MCF 10A (cell line): ENCODE measurements around the gene CATSPERB. TPM values are rescaled to one million over a fixed set of nuclear protein-coding genes. Genes with fewer than 3 reads are reported as not detected.
"Not testable (repeated sequence)": the region's sequence is repeated elsewhere in the genome, so short reads cannot be mapped to it uniquely, and the experiment has no call there.

ENCODE experiments used
- BruUV-seq: library from RNA; stranded (reverse); fragments of 400-500 nt; replicated peaks from 2 replicates; lab custom pipeline; 2021; lab: Mats Ljungman, UMichigan
- CTCF ChIA-PET: fragments of 300-600 bp; sonication (Branson Sonifier 250); formaldehyde crosslinking; extraction: SDS; loops from one replicate; lab custom pipeline; 2021; ENCODE audit warnings: antibody characterized with exemption, inconsistent platforms; lab: Yijun Ruan, JAX
- POLR2A ChIA-PET: fragments of 300-600, 350-650 bp; sonication (Branson Sonifier 250); formaldehyde crosslinking; extraction: SDS; loops from one replicate; lab custom pipeline; 2020; ENCODE audit warnings: antibody characterized with exemption, inconsistent platforms; lab: Yijun Ruan, JAX
- DNase-seq: peaks from one replicate; pipeline ENCODE4 v3.0.0-alpha.2; 2018; ENCODE audit not compliant: unreplicated experiment
- H3K27ac Mint-ChIP-seq: one replicate; pipeline ENCODE4 v1.8.0; 2022; ENCODE audit warnings: mild to moderate bottlenecking, low read depth, mixed read lengths; ENCODE audit not compliant: unreplicated experiment
- H3K27me3 Mint-ChIP-seq: one replicate; pipeline ENCODE4 v1.8.0; 2022; ENCODE audit warnings: mixed read lengths; ENCODE audit not compliant: insufficient read depth, unreplicated experiment
- H3K36me3 Mint-ChIP-seq: one replicate; pipeline ENCODE4 v1.8.0; 2022; ENCODE audit warnings: mild to moderate bottlenecking, moderate library complexity, mixed read lengths; ENCODE audit not compliant: insufficient read depth, unreplicated experiment
- H3K4me1 Mint-ChIP-seq: one replicate; pipeline ENCODE4 v1.8.0; 2022; ENCODE audit warnings: mixed read lengths; ENCODE audit not compliant: insufficient read depth, unreplicated experiment
- H3K4me3 Mint-ChIP-seq: one replicate; pipeline ENCODE4 v1.8.0; 2022; ENCODE audit warnings: mild to moderate bottlenecking, moderate library complexity, mixed read lengths; ENCODE audit not compliant: unreplicated experiment
- H3K9me3 Mint-ChIP-seq: one replicate; pipeline ENCODE4 v1.8.0; 2022; ENCODE audit warnings: mixed read lengths; ENCODE audit not compliant: unreplicated experiment
- CTCF ChIP-seq: fragments of 200-600 bp; IDR thresholded peaks from one replicate; pipeline ENCODE4 v1.8.0; 2022; ENCODE audit warnings: antibody characterized with exemption, mild to moderate bottlenecking; ENCODE audit not compliant: unreplicated experiment
- intact Hi-C: fragments of 100-400 bp; cut with micrococcal nuclease; formaldehyde crosslinking; loops from 2 replicates; pipeline ENCODE4 v1.14.1; 2022
- total RNA-seq: library from RNA; stranded (reverse); gene quantifications from 2 replicates; pipeline ENCODE4 v1.2.3, GENCODE V29; 2022

Gene CATSPERB
- total RNA-seq, 1 experiment from 2014 or later = 1.1 TPM

GRCh38 chr14:91681893-91682563, 49.9 kb downstream of the CATSPERB start:
- ChIA-PET POLR2A (no interaction called here), CTCF (no interaction called here)
- no peaks in the 10 kb centered on the region for H3K36me3 Mint-ChIP-seq

GRCh38 chr14:91681118-91681517, 50.8 kb downstream of the CATSPERB start:
- H3K4me1 Mint-ChIP-seq = no peaks in the 10 kb centered on the region
- no peak for TF ChIP-seq CTCF
- no TSS peak for BruUV-seq
- DNase-seq = no peak
- POLR2A ChIA-PET = no interaction called here
- H3K27ac Mint-ChIP-seq = no peak overlapping the region
- H3K9me3 Mint-ChIP-seq = no peaks in the 10 kb centered on the region
- H3K27me3 Mint-ChIP-seq = no peaks in the 10 kb centered on the region
- CTCF ChIA-PET = interaction anchor here (1.1 kb wide), 1 partner anchor 18 kb away, joined by 3 read pairs; no protein-coding TSS in a partner anchor
- intact Hi-C loops = no loop called here
- H3K4me3 Mint-ChIP-seq = no peak overlapping the region
- no peaks in the 10 kb centered on the region for H3K36me3 Mint-ChIP-seq

More at GRCh38 chr14:91681893-91682563, 49.9 kb downstream of the CATSPERB start:
- H3K4me1 Mint-ChIP-seq = no peaks in the 10 kb centered on the region
- intact Hi-C loops = no loop called here
- H3K27me3 Mint-ChIP-seq = no peaks in the 10 kb centered on the region
- H3K9me3 Mint-ChIP-seq = no peaks in the 10 kb centered on the region
- TF ChIP-seq CTCF = no peak
- no peak overlapping the region for H3K27ac Mint-ChIP-seq
- no peak for DNase-seq
- no TSS peak for BruUV-seq
- no peak overlapping the region for H3K4me3 Mint-ChIP-seq

GRCh38 chr14:91679273-91679672, 52.6 kb downstream of the CATSPERB start:
- Mint-ChIP-seq H3K27me3 (no peaks in the 10 kb centered on the region), H3K36me3 (no peaks in the 10 kb centered on the region), H3K9me3 (no peaks in the 10 kb centered on the region), H3K27ac (no peak overlapping the region), H3K4me3 (no peak overlapping the region), H3K4me1 (no peaks in the 10 kb centered on the region)
- ChIA-PET CTCF (interaction anchor here (0.8 kb wide), 1 partner anchor 79 kb away, joined by 3 read pairs; no protein-coding TSS in a partner anchor), POLR2A (no interaction called here)
- intact Hi-C loops = no loop called here
- DNase-seq = no peak
- no TSS peak for BruUV-seq
- no peak for TF ChIP-seq CTCF

- H3K9me3 Mint-ChIP-seq, H3K27ac Mint-ChIP-seq, H3K4me3 Mint-ChIP-seq, DNase-seq, H3K36me3 Mint-ChIP-seq, intact Hi-C loops, BruUV-seq, H3K27me3 Mint-ChIP-seq, H3K4me1 Mint-ChIP-seq, CTCF ChIA-PET, POLR2A ChIA-PET: not testable (repeated sequence)
Observed at GRCh38 chr14:91677687-91678086, 54.2 kb downstream of the CATSPERB start.
